PC-3 (cell line): Measurements from ENCODE around the gene ANKRD22. TPM values are rescaled to one million over a fixed set of nuclear protein-coding genes. Genes with fewer than 3 reads are reported as not detected.

ENCODE experiments used
- ATAC-seq: fragments of 200-7000 bp; cut with Tn5 transposase; 2 replicates; pipeline ENCODE4 v1.9.1; 2020; ENCODE audit warnings: mild to moderate bottlenecking, moderate library complexity
- BruUV-seq: library from RNA; stranded (reverse); fragments of 400-500 nt; replicated peaks from 2 replicates; lab custom pipeline; 2021; lab: Mats Ljungman, UMichigan
- CTCF ChIA-PET: fragments of 300-600 bp; sonication (Branson Sonifier 250); formaldehyde crosslinking; loops from one replicate; lab custom pipeline; 2022; ENCODE audit warnings: antibody characterized with exemption; lab: Charles Lee
- POLR2A ChIA-PET: fragments of 300-600 bp; sonication (Branson Sonifier 250); formaldehyde crosslinking; loops from one replicate; lab custom pipeline; 2022; ENCODE audit warnings: antibody characterized with exemption; ENCODE audit not compliant: unreplicated experiment; lab: Charles Lee
- DNase-seq: peaks from one replicate; pipeline ENCODE4 v3.0.0-alpha.2; 2015
- H2AFZ ChIP-seq: fragments of 300-600 bp; sonication (generic); 2 replicates; pipeline ENCODE4 v1.6.0; 2016; ENCODE audit warnings: antibody characterized with exemption, low read length
- H3F3A ChIP-seq: fragments of 300-600 bp; sonication (generic); one replicate; pipeline ENCODE4 v1.6.0; 2017; ENCODE audit warnings: antibody characterized with exemption, low read length, control low read depth, mild to moderate bottlenecking; ENCODE audit not compliant: unreplicated experiment
- H3K27ac ChIP-seq: fragments of 300-600 bp; sonication (generic); 2 replicates; pipeline ENCODE4 v1.5.1; 2016; ENCODE audit warnings: mild to moderate bottlenecking, low read length
- H3K27me3 ChIP-seq: fragments of 300-600 bp; sonication (generic); 2 replicates; pipeline ENCODE4 v1.6.1; 2016; ENCODE audit warnings: low read length, mixed read lengths
- H3K36me3 ChIP-seq: fragments of 300-600 bp; sonication (generic); 2 replicates; pipeline ENCODE4 v1.6.1; 2016; ENCODE audit warnings: low read depth, mixed run types, low read length, mixed read lengths
- H3K4me1 ChIP-seq: fragments of 300-600 bp; sonication (generic); 2 replicates; pipeline ENCODE4 v1.5.1; 2016; ENCODE audit warnings: low read length; ENCODE audit not compliant: insufficient read depth
- H3K4me2 ChIP-seq: fragments of 300-600 bp; sonication (generic); 2 replicates; pipeline ENCODE4 v1.6.0; 2016; ENCODE audit warnings: low read length
- H3K4me3 ChIP-seq: fragments of 300-600 bp; sonication (generic); 2 replicates; pipeline ENCODE4 v1.5.1; 2016; ENCODE audit warnings: mild to moderate bottlenecking, low read length, mixed read lengths
- H3K79me2 ChIP-seq: fragments of 300-600 bp; sonication (generic); 2 replicates; pipeline ENCODE4 v1.6.1; 2017; ENCODE audit warnings: low read length, mixed read lengths
- H3K9ac ChIP-seq: fragments of 300-600 bp; sonication (generic); 2 replicates; pipeline ENCODE4 v1.6.0; 2016; ENCODE audit warnings: mild to moderate bottlenecking, low read length
- H3K9me2 ChIP-seq: fragments of 300-600 bp; sonication (generic); replicated peaks from 2 replicates; pipeline ENCODE4 v1.6.1; 2016; ENCODE audit warnings: mixed run types, low read length, mixed read lengths
- H3K9me3 ChIP-seq: fragments of 300-600 bp; sonication (generic); 2 replicates; pipeline ENCODE4 v1.6.1; 2016; ENCODE audit warnings: low read length, mixed read lengths
- H4K20me1 ChIP-seq: fragments of 300-600 bp; sonication (generic); 2 replicates; pipeline ENCODE4 v1.6.1; 2016; ENCODE audit warnings: low read length, mixed read lengths
- CTCF ChIP-seq: fragments of 300-600 bp; sonication (generic); conservative IDR thresholded peaks from 2 replicates; pipeline ENCODE4 v1.5.1; 2017; ENCODE audit warnings: antibody characterized with exemption, low read depth, mild to moderate bottlenecking, low read length
- EZH2 ChIP-seq: fragments of 300-600 bp; sonication (generic); IDR thresholded peaks from one replicate; pipeline ENCODE4 v1.6.1; 2017; ENCODE audit warnings: antibody characterized with exemption, mild to moderate bottlenecking, low read length; ENCODE audit not compliant: unreplicated experiment
- EZH2phosphoT487 ChIP-seq: fragments of 300-600 bp; sonication (generic); IDR thresholded peaks from 2 replicates; pipeline ENCODE4 v1.6.1; 2018; ENCODE audit warnings: mild to moderate bottlenecking, antibody characterized with exemption, low read length, borderline replicate concordance
- intact Hi-C: fragments of 100-400 bp; cut with micrococcal nuclease; formaldehyde crosslinking; loops from 2 replicates; pipeline ENCODE4 v1.9.0; 2023
- total RNA-seq: library from RNA; depleted of rRNA; stranded (reverse); fragments of >200 nt; gene quantifications from 2 replicates; pipeline ENCODE4 v1.2.3, GENCODE V29; 2014

The ANKRD22 gene
- total RNA-seq, 1 experiment from 2014 or later, result 5.0 TPM

DNA sequence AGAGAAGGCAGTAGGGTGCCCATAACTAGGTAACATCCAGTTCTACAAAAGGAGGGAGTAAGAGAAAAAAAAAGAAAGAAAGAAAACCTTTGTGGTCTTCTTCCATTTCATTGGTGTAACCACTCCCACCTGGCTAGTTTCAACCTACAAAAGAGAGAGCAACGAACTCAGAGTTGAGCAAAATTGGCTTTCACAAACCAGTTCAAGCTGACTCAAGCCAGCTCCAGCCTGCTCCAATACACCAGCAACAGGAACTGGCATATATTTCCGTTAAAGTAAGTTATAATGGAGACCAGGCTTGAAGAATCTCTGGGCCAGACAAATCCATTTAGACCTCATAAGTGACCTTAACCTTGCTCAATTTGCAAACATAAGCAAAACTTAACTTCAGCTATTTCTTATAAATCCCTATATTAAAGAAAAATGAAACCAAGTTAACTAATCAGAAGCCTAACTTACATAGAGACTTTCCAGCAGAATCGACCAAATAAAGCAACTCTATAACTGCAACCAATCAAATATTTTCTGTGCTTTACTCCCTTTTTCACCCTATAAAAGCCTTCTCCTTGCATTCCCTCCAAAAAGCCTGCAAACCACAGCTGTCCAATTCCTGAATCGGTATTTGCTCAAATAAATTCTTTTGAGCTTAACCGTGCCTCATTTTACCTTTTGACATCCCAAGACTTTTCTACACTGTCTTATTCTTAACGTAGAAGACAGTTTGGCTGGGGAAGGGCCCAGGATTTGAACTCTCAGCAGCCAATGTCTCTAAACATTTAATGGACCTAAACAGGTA is 10.1 kb downstream of the ANKRD22 start:
- intact Hi-C loops, result no loop called here
- no peak overlapping the region for H3K27ac ChIP-seq

GRCh38 chr10:88840881-88841280 is 10.8 kb downstream of the ANKRD22 start:
- no peak for DNase-seq
- TF ChIP-seq EZH2 (no peak), EZH2phosphoT487 (no peak)
- H3F3A ChIP-seq, result no peaks in the 10 kb centered on the region
- H3K4me1 ChIP-seq, result no peaks in the 10 kb centered on the region
- CTCF ChIA-PET, result no interaction called here
- H3K36me3 ChIP-seq, result no peaks in the 10 kb centered on the region
- no peaks in the 10 kb centered on the region for H4K20me1 ChIP-seq
- no peak overlapping the region for H3K9ac ChIP-seq
- no peaks in the 10 kb centered on the region for H3K27me3 ChIP-seq
- no peak overlapping the region for H3K4me3 ChIP-seq
- no peaks in the 10 kb centered on the region for H3K9me3 ChIP-seq
- intact Hi-C loops, result no loop called here
- no peak overlapping the region for H3K27ac ChIP-seq
- H2AFZ ChIP-seq, result no peak overlapping the region
- ATAC-seq, result no peak
- no peaks in the 10 kb centered on the region for H3K9me2 ChIP-seq
- POLR2A ChIA-PET, result no interaction called here
- H3K79me2 ChIP-seq, result no peaks in the 10 kb centered on the region
- no TSS peak for BruUV-seq
- no peak overlapping the region for H3K4me2 ChIP-seq

More for the DNA sequence above, 10.1 kb downstream of the ANKRD22 start:
- ChIA-PET CTCF (no interaction called here), POLR2A (no interaction called here)
- Histone ChIP-seq H3K27me3 (no peaks in the 10 kb centered on the region), H3K4me3 (no peak overlapping the region), H3K4me1 (no peaks in the 10 kb centered on the region), H3K9ac (no peak overlapping the region), H3K9me2 (no peaks in the 10 kb centered on the region), H4K20me1 (no peaks in the 10 kb centered on the region), H3K79me2 (no peaks in the 10 kb centered on the region), H3K4me2 (no peak overlapping the region), H3F3A (no peaks in the 10 kb centered on the region), H3K36me3 (no peaks in the 10 kb centered on the region), H3K9me3 (no peaks in the 10 kb centered on the region), H2AFZ (no peak overlapping the region)
- ATAC-seq (no peak), DNase-seq (no peak)
- no TSS peak for BruUV-seq
- TF ChIP-seq EZH2phosphoT487, result no peak
- TF ChIP-seq CTCF, result no peak
- no peak for TF ChIP-seq EZH2

- BruUV-seq, result no TSS peak
- Histone ChIP-seq H2AFZ (no peak overlapping the region), H3K27me3 (no peaks in the 10 kb centered on the region), H3K4me3 (no peak overlapping the region), H3K4me2 (no peak overlapping the region), H3K4me1 (no peaks in the 10 kb centered on the region), H3K9me2 (no peaks in the 10 kb centered on the region), H3F3A (no peaks in the 10 kb centered on the region), H3K9me3 (no peaks in the 10 kb centered on the region), H4K20me1 (no peaks in the 10 kb centered on the region), H3K27ac (no peak overlapping the region), H3K9ac (no peak overlapping the region), H3K79me2 (no peaks in the 10 kb centered on the region), H3K36me3 (no peaks in the 10 kb centered on the region)
- POLR2A ChIA-PET, result no interaction called here
- ATAC-seq, result no peak
- no peak for DNase-seq
- intact Hi-C loops, result no loop called here
- CTCF ChIA-PET, result no interaction called here
- TF ChIP-seq CTCF, result no peak
- no peak for TF ChIP-seq EZH2
- no peak for TF ChIP-seq EZH2phosphoT487
Measured at GRCh38 chr10:88840104-88840503, 11.5 kb downstream of the ANKRD22 start.
